ENCODE results near the gene CNBP.

CNBP gene

GRCh38 chr3:129184396-129184657 is 631 bp upstream of the CNBP start:
- Histone ChIP-seq H3K4me3 (peak overlapping the region; percentile 88), H3K27ac (peak overlapping the region; percentile 96 to 99)
- no peak for DNase-seq (ENCODE audit: low spot score)
- no peak for TF ChIP-seq CTCF (IDR thresholded peaks at IDR 0.05)

GRCh38 chr3:129182390-129183185 is 1.1 kb downstream of the CNBP start:
- no peak for TF ChIP-seq CTCF (IDR thresholded peaks at IDR 0.05)
- peak overlapping the region; percentile 96 to 99 for H3K27ac ChIP-seq
- DNase-seq (ENCODE audit: low spot score) = no peak
- peak overlapping the region; percentile 88 for H3K4me3 ChIP-seq

- H3K4me3 ChIP-seq = peak overlapping the region; percentile 88
- no peak for TF ChIP-seq CTCF (IDR thresholded peaks at IDR 0.05)
- DNase-seq (ENCODE audit: low spot score) = no peak
- peak overlapping the region; percentile 96 to 99 for H3K27ac ChIP-seq
Measured at GRCh38 chr3:129181819-129182218, 1.9 kb downstream of the CNBP start.

- peak overlapping the region; percentile 88 for H3K4me3 ChIP-seq
- no peak for TF ChIP-seq CTCF (IDR thresholded peaks at IDR 0.05)
- peak overlapping the region; percentile 47 to 99 for H3K27ac ChIP-seq
- no peak for DNase-seq (ENCODE audit: low spot score)
Measured at GRCh38 chr3:129180461-129180860, 3.2 kb downstream of the CNBP start.

GRCh38 chr3:129176051-129176450 is 7.6 kb downstream of the CNBP start:
- peak overlapping the region; percentile 11 to 37 for H3K27ac ChIP-seq
- no peak for DNase-seq (ENCODE audit: low spot score)
- no peak for TF ChIP-seq CTCF (IDR thresholded peaks at IDR 0.05)
- H3K4me3 ChIP-seq = peak overlapping the region; percentile 27

- Histone ChIP-seq H3K27ac (peak overlapping the region; percentile 59 to 64), H3K4me3 (peak overlapping the region; percentile 28)
- TF ChIP-seq CTCF (IDR thresholded peaks at IDR 0.05) = no peak
- DNase-seq (ENCODE audit: low spot score) = no peak
Measured at GRCh38 chr3:129173725-129174124, 10.0 kb downstream of the CNBP start.

- DNase-seq (ENCODE audit: low spot score) = no peak
- Histone ChIP-seq H3K27ac (peak overlapping the region in 1 of 2 donors; percentile 64), H3K4me3 (peak overlapping the region; percentile 23)
- TF ChIP-seq CTCF (IDR thresholded peaks at IDR 0.05) = no peak
Measured at GRCh38 chr3:129173206-129173605, 10.5 kb downstream of the CNBP start.
